ENCODE results near the gene BCO1.

The BCO1 gene

GRCh38 chr16:81259916-81260315, 21.4 kb downstream of the BCO1 start:
- no peak for DNase-seq (ENCODE audit: low spot score)
- in situ Hi-C loops (cut with MboI; ENCODE audit: low sequenced_read_pairs, unreplicated experiment) = no loop called here
- no peak for TF ChIP-seq CTCF (IDR thresholded peaks at IDR 0.05; ENCODE audit: borderline replicate concordance, control extremely low read depth, extremely low read depth, insufficient read depth, missing control alignments)

GRCh38 chr16:81261049-81261648, 22.7 kb downstream of the BCO1 start:
- peak; percentile 55 for DNase-seq (ENCODE audit: low spot score)
- peak; percentile 32 for TF ChIP-seq CTCF (IDR thresholded peaks at IDR 0.05; ENCODE audit: borderline replicate concordance, control extremely low read depth, extremely low read depth, insufficient read depth, missing control alignments)
- in situ Hi-C loops (cut with MboI; ENCODE audit: low sequenced_read_pairs, unreplicated experiment) = no loop called here

GRCh38 chr16:81263470-81264220, 25.2 kb downstream of the BCO1 start:
- in situ Hi-C loops (cut with MboI; ENCODE audit: low sequenced_read_pairs, unreplicated experiment) = no loop called here
- DNase-seq (ENCODE audit: low spot score) = no peak
- no peak for TF ChIP-seq CTCF (IDR thresholded peaks at IDR 0.05; ENCODE audit: borderline replicate concordance, control extremely low read depth, extremely low read depth, insufficient read depth, missing control alignments)

GRCh38 chr16:81264386-81264785, 25.9 kb downstream of the BCO1 start:
- TF ChIP-seq CTCF (IDR thresholded peaks at IDR 0.05; ENCODE audit: borderline replicate concordance, control extremely low read depth, extremely low read depth, insufficient read depth, missing control alignments) = no peak
- DNase-seq (ENCODE audit: low spot score) = no peak
- in situ Hi-C loops (cut with MboI; ENCODE audit: low sequenced_read_pairs, unreplicated experiment) = no loop called here

GRCh38 chr16:81265052-81265451, 26.6 kb downstream of the BCO1 start:
- DNase-seq (ENCODE audit: low spot score) = no peak
- in situ Hi-C loops (cut with MboI; ENCODE audit: low sequenced_read_pairs, unreplicated experiment) = no loop called here
- TF ChIP-seq CTCF (IDR thresholded peaks at IDR 0.05; ENCODE audit: borderline replicate concordance, control extremely low read depth, extremely low read depth, insufficient read depth, missing control alignments) = no peak

- in situ Hi-C loops (cut with MboI; ENCODE audit: low sequenced_read_pairs, unreplicated experiment) = no loop called here
- DNase-seq (ENCODE audit: low spot score) = no peak
- no peak for TF ChIP-seq CTCF (IDR thresholded peaks at IDR 0.05; ENCODE audit: borderline replicate concordance, control extremely low read depth, extremely low read depth, insufficient read depth, missing control alignments)
Observed at GRCh38 chr16:81265658-81266451, 27.4 kb downstream of the BCO1 start.

Measured in GM13976 (cell line).